Sigmoid colon (tissue), 7 donors: ENCODE data around the gene ZNF577. TPM values are rescaled to one million over a fixed set of nuclear protein-coding genes. Genes with fewer than 3 reads are reported as not detected.
"Not testable (repeated sequence)": the region's sequence is repeated elsewhere in the genome, so short reads cannot be mapped to it uniquely, and the experiment has no call there.

Source experiments
- DNase-seq: peaks from one replicate; pipeline ENCODE4 v3.0.0-alpha.2; 2019
- H3K27ac ChIP-seq, 4 donors: fragments of 200-600 bp; sonication (generic); one replicate each; pipeline ENCODE4 v1.5.1; 2016 to 2019; ENCODE audit warnings: mild to moderate bottlenecking in 1 of 4
- H3K27me3 ChIP-seq, 3 donors: fragments of 200-600 bp; sonication (generic); one replicate each; pipeline ENCODE4 v1.5.1; 2019; ENCODE audit warnings: mild to moderate bottlenecking in 1 of 3
- H3K36me3 ChIP-seq, 4 donors: fragments of 200-600 bp; sonication (generic); one replicate each; pipeline ENCODE4 v1.5.1; 2016 to 2019
- H3K4me1 ChIP-seq, 4 donors: fragments of 200-600 bp; sonication (generic); one replicate each; pipeline ENCODE4 v1.5.1; 2017 to 2019
- H3K4me3 ChIP-seq, 4 donors: fragments of 200-600 bp; sonication (generic); one replicate each; pipeline ENCODE4 v1.5.1; 2017 to 2019; ENCODE audit warnings: mild to moderate bottlenecking in 2 of 4, moderate library complexity in 1 of 4
- H3K9me3 ChIP-seq, 4 donors: fragments of 200-600 bp in 3 of 4; sonication (generic) in 3 of 4; one replicate each; pipeline versions ENCODE4 v1.5.1 to v1.6.1; 2013 to 2019
- CTCF ChIP-seq, 4 experiments: fragments of 450-650 bp in 3 of 4; fragments of 200-600 bp in 1 of 4; IDR thresholded peaks; one replicate each; pipeline ENCODE4 v1.5.1; 2016 to 2019; ENCODE audit warnings: antibody characterized with exemption in 4 of 4, mild to moderate bottlenecking in 3 of 4, moderate library complexity in 2 of 4
- EP300 ChIP-seq, 4 donors: sonication (generic); formaldehyde crosslinking; IDR thresholded peaks; one replicate each; pipeline ENCODE4 v1.6.1; 2017; ENCODE audit warnings: antibody characterized with exemption in 4 of 4
- POLR2A ChIP-seq, 2 donors: fragments of 450-650 bp; IDR thresholded peaks; one replicate each; pipeline ENCODE4 v1.6.1; 2016; ENCODE audit warnings: antibody characterized with exemption in 2 of 2, mild to moderate bottlenecking in 2 of 2, moderate library complexity in 2 of 2
- POLR2AphosphoS5 ChIP-seq, 4 donors: sonication (generic); formaldehyde crosslinking; IDR thresholded peaks; one replicate each; pipeline ENCODE4 v1.6.1; 2017; ENCODE audit warnings: antibody characterized with exemption in 4 of 4
- WGBS, 2 donors: extraction: QIAGEN DNeasy Blood & Tissue Kit; methylation state at CpG; one replicate each; pipeline ENCODE4 v1.1.7; 2013; 5-methylcytosine and 5-hydroxymethylcytosine counted together
- intact Hi-C: fragments of 100-400 bp; cut with DNase I; formaldehyde crosslinking; loops from one replicate; pipeline ENCODE4 v1.15.1; 2023
- polyA plus RNA-seq, 3 donors: library from polyadenylated mRNA; stranded (reverse); fragments of 200-250 nt; gene quantifications; one replicate each; pipeline ENCODE4 v1.2.3, GENCODE V29; 2013
- total RNA-seq, 4 donors: library from RNA; depleted of rRNA; stranded (reverse); fragments of >200 nt; gene quantifications; one replicate each; pipeline ENCODE4 v1.1.0, GENCODE V29; 2016
- donor health status: healthy with polysubstance abuse.
- donor health status: Bipolar disorder and iron deficiency.
- donor health status: healthy.

Gene ZNF577
- total and polyA plus RNA-seq, 7 donors = 2.8 to 28.0 (median 21.7) TPM

GRCh38 chr19:51905639-51906038, 17.9 kb upstream of the ZNF577 start:
- DNase-seq, H3K4me3 ChIP-seq, H3K27ac ChIP-seq, H3K36me3 ChIP-seq: not testable (repeated sequence)
- 69 to 78% methylated on average over 3 of the region's 3 CpGs for WGBS, 2 donors
- intact Hi-C loops = loop anchor here (2.0 kb wide), 1 partner anchor 17 kb away; no protein-coding TSS in a partner anchor
- Histone ChIP-seq H3K4me1 (peaks cover 0 to 15% (median 12%) of the 10 kb centered on the region in 4 donors), H3K9me3 (peaks cover 0 to 25% (median 2%) of the 10 kb centered on the region in 4 donors), H3K27me3 (peaks cover 0 to 23% (median 0%) of the 10 kb centered on the region in 3 donors)

- Histone ChIP-seq H3K36me3 (peaks cover 0 to 8% (median 1%) of the 10 kb centered on the region in 4 donors), H3K27me3 (peaks cover 0 to 23% (median 0%) of the 10 kb centered on the region in 3 donors), H3K4me1 (peaks cover 0 to 15% (median 12%) of the 10 kb centered on the region in 4 donors), H3K27ac (peak overlapping the region in 3 of 4 donors; percentile 82 to 87 (median 87)), H3K4me3 (peak overlapping the region in 3 of 4 donors; percentile 62 to 74 (median 74)), H3K9me3 (peaks cover 0 to 27% (median 2%) of the 10 kb centered on the region in 4 donors)
- no peak for DNase-seq
- TF ChIP-seq POLR2A (IDR thresholded peaks at IDR 0.05) (no peak), CTCF (IDR thresholded peaks at IDR 0.05) (no peak), EP300 (IDR thresholded peaks at IDR 0.05) (no peak), POLR2AphosphoS5 (IDR thresholded peaks at IDR 0.05) (no peak)
- intact Hi-C loops = loop anchor here (2.0 kb wide), 1 partner anchor 16 kb away; no protein-coding TSS in a partner anchor
- WGBS, 2 donors = 56 to 71% methylated on average over 3 of the region's 3 CpGs
Measured at GRCh38 chr19:51905206-51905605, 17.5 kb upstream of the ZNF577 start.

GRCh38 chr19:51904331-51905165, 16.8 kb upstream of the ZNF577 start, which contains the start of gene ZNF649:
TSS of gene ZNF649 (minus strand) at chr19:51905017. CDS start at chr19:51900107, 4,910 bp downstream.
- 0 to 1% methylated on average over 43 of the region's 43 CpGs for WGBS, 2 donors
- peaks cover 0 to 21% (median 0%) of the 10 kb centered on the region in 3 donors for H3K27me3 ChIP-seq
- peak within 1 kb of the TSS; percentile 62 to 82 (median 74) for H3K4me3 ChIP-seq
- peaks cover 0 to 29% (median 2%) of the 10 kb centered on the region in 4 donors for H3K9me3 ChIP-seq
- peaks cover 0 to 15% (median 12%) of the 10 kb centered on the region in 4 donors for H3K4me1 ChIP-seq
- H3K27ac ChIP-seq = peak within 1 kb of the TSS; percentile 82 to 89 (median 87)
- H3K36me3 ChIP-seq = peaks cover 0 to 15% (median 6%) of the 10 kb centered on the region in 4 donors
- intact Hi-C loops = loop anchor here (2.0 to 5.0 kb wide), 2 partner anchors 16 to 83 kb away; partner anchors contain the start of gene ZNF350
- peak; percentile 84 for DNase-seq
- TF ChIP-seq CTCF (IDR thresholded peaks at IDR 0.05) = no peak
- TF ChIP-seq EP300 (IDR thresholded peaks at IDR 0.05) = no peak
- peak in 1 of 2 donors; percentile 24 for TF ChIP-seq POLR2A (IDR thresholded peaks at IDR 0.05)
- peak in 3 of 4 donors; percentile 54 to 74 (median 63) for TF ChIP-seq POLR2AphosphoS5 (IDR thresholded peaks at IDR 0.05)

- H3K4me1 ChIP-seq = peaks cover 0 to 15% (median 12%) of the 10 kb centered on the region in 4 donors
- peaks cover 0 to 14% (median 0%) of the 10 kb centered on the region in 3 donors for H3K27me3 ChIP-seq
- WGBS, 2 donors = 85 to 91% methylated on average over 8 of the region's 8 CpGs
- H3K36me3 ChIP-seq = peaks cover 0 to 29% (median 19%) of the 10 kb centered on the region in 4 donors
- DNase-seq = no peak
- TF ChIP-seq EP300 (IDR thresholded peaks at IDR 0.05) (no peak), POLR2AphosphoS5 (IDR thresholded peaks at IDR 0.05) (no peak), POLR2A (IDR thresholded peaks at IDR 0.05) (no peak), CTCF (IDR thresholded peaks at IDR 0.05) (no peak)
- peak overlapping the region in 3 of 4 donors; percentile 62 to 74 (median 74) for H3K4me3 ChIP-seq
- intact Hi-C loops = loop anchor here (5.0 kb wide), 1 partner anchor 84 kb away; the partner anchor contains the start of gene ZNF350
- peaks cover 0 to 38% (median 2%) of the 10 kb centered on the region in 4 donors for H3K9me3 ChIP-seq
- peak overlapping the region in 2 of 4 donors; percentile 87 to 89 for H3K27ac ChIP-seq
Measured at GRCh38 chr19:51903192-51903591, 15.4 kb upstream of the ZNF577 start.
